HCT116 (cell line): Measurements from ENCODE around the gene WNT9A. TPM values are rescaled to one million over a fixed set of nuclear protein-coding genes. Genes with fewer than 3 reads are reported as not detected.

ENCODE experiments used
- ATAC-seq: fragments of 200-7000 bp; cut with Tn5 transposase; 2 replicates; pipeline ENCODE4 v1.9.1; 2020; ENCODE audit warnings: mild to moderate bottlenecking, moderate library complexity
- BruUV-seq: library from RNA; stranded (reverse); fragments of 400-500 nt; replicated peaks from 2 replicates; lab custom pipeline; 2021; lab: Mats Ljungman, UMichigan
- CTCF ChIA-PET: fragments of 300-600 bp; sonication (Branson Sonifier 250); formaldehyde crosslinking; loops from one replicate; lab custom pipeline; 2021; ENCODE audit warnings: antibody characterized with exemption; lab: Charles Lee
- POLR2A ChIA-PET: fragments of 300-600, 350-600 bp; sonication (Branson Sonifier 250); formaldehyde crosslinking; loops from one replicate; lab custom pipeline; 2021; ENCODE audit warnings: antibody characterized with exemption; lab: Charles Lee
- RAD21 ChIA-PET, 2 experiments: fragments of 300-600 bp; sonication (Branson Sonifier 250); formaldehyde crosslinking; loops; one replicate each; lab custom pipeline; 2023; ENCODE audit warnings: low total read pairs in 2 of 2; ENCODE audit not compliant: uncharacterized antibody in 2 of 2, unreplicated experiment in 2 of 2, low non-redundant PET in 1 of 2; lab: Charles Lee
- DNase-seq: peaks from one replicate; pipeline ENCODE4 v3.0.0-alpha.2; 2010; ENCODE audit warnings: low read depth, low spot score
- H2AFZ ChIP-seq: fragments of 200-600 bp; shearing (Covaris generic), sonication (generic); 2 replicates; pipeline ENCODE4 v1.6.1; 2017; ENCODE audit warnings: low read depth, mixed run types, mixed read lengths, antibody characterized with exemption, low read length; ENCODE audit not compliant: poor library complexity, severe bottlenecking
- H3K27ac ChIP-seq: 2 replicates; pipeline ENCODE4 v1.5.1; 2012; ENCODE audit warnings: low read depth, low read length
- H3K27me3 ChIP-seq: fragments of 200-600 bp; sonication (generic); 2 replicates; pipeline ENCODE4 v1.6.1; 2016; ENCODE audit warnings: mixed run types, low read length, mixed read lengths; ENCODE audit not compliant: insufficient read depth
- H3K36me3 ChIP-seq, 2 experiments: fragments of 200-500 bp in 1 of 2; fragments of 200-600 bp in 1 of 2; sonication (Bioruptor generic) in 1 of 2; sonication (generic) in 1 of 2; 2 replicates each; pipeline versions ENCODE4 v1.5.1 to v1.6.1; 2014 to 2016; ENCODE audit warnings: low read length in 2 of 2, inconsistent platforms in 1 of 2, mixed read lengths in 1 of 2, mixed run types in 1 of 2; ENCODE audit not compliant: insufficient read depth in 2 of 2, control insufficient read depth in 1 of 2
- H3K4me1 ChIP-seq, 2 experiments: fragments of 200-600 bp in 1 of 2; sonication (generic) in 1 of 2; 2 replicates each; pipeline versions ENCODE4 v1.5.1 to v1.6.1; 2012 to 2017; ENCODE audit warnings: low read length in 2 of 2, inconsistent platforms in 1 of 2, mild to moderate bottlenecking in 1 of 2, mixed read lengths in 1 of 2, mixed run types in 1 of 2, moderate library complexity in 1 of 2; ENCODE audit not compliant: insufficient read depth in 2 of 2, control insufficient read depth in 1 of 2
- H3K4me2 ChIP-seq: fragments of 200-600 bp; sonication (generic); 2 replicates; pipeline ENCODE4 v1.6.1; 2017; ENCODE audit warnings: mixed run types, low read length, mixed read lengths
- H3K4me3 ChIP-seq, 2 experiments: fragments of 200-600 bp in 1 of 2; sonication (generic) in 1 of 2; replicated peaks in 1 of 2; 2 replicates each; pipeline ENCODE4 v1.5.1; 2011 to 2016; ENCODE audit warnings: low read length in 2 of 2, control low read depth in 1 of 2, low read depth in 1 of 2, mild to moderate bottlenecking in 1 of 2, mixed read lengths in 1 of 2, mixed run types in 1 of 2
- H3K79me2 ChIP-seq: fragments of 200-600 bp; sonication (generic); 2 replicates; pipeline ENCODE4 v1.6.1; 2017; ENCODE audit warnings: mild to moderate bottlenecking, mixed run types, low read length, moderate library complexity, mixed read lengths; ENCODE audit not compliant: insufficient read depth
- H3K9ac ChIP-seq: fragments of 200-600 bp; sonication (generic); 2 replicates; pipeline ENCODE4 v1.6.1; 2016; ENCODE audit warnings: low read length, mixed read lengths
- H3K9me2 ChIP-seq: fragments of 200-600 bp; sonication (generic), shearing (Covaris generic); 2 replicates; pipeline ENCODE4 v1.6.1; 2017; ENCODE audit warnings: mixed run types, mild to moderate bottlenecking, moderate library complexity; ENCODE audit not compliant: insufficient read depth
- H3K9me3 ChIP-seq, 2 experiments: fragments of 200-500 bp in 1 of 2; fragments of 200-600 bp in 1 of 2; sonication (Bioruptor generic) in 1 of 2; sonication (generic) in 1 of 2; 2 replicates each; pipeline ENCODE4 v1.6.1; 2014 to 2017; ENCODE audit warnings: low read length in 2 of 2, mixed read lengths in 2 of 2, inconsistent platforms in 1 of 2, low read depth in 1 of 2, mild to moderate bottlenecking in 1 of 2, mixed run types in 1 of 2, moderate library complexity in 1 of 2; ENCODE audit not compliant: control insufficient read depth in 1 of 2, insufficient read depth in 1 of 2
- H4K20me1 ChIP-seq: fragments of 200-600 bp; sonication (generic), shearing (Covaris generic); 2 replicates; pipeline ENCODE4 v1.6.1; 2017; ENCODE audit warnings: mixed run types, mild to moderate bottlenecking, moderate library complexity; ENCODE audit not compliant: insufficient read depth
- ATF3 ChIP-seq: IDR thresholded peaks from 2 replicates; pipeline ENCODE4 v1.6.1; 2012
- CBX3 ChIP-seq: IDR thresholded peaks from 2 replicates; pipeline ENCODE4 v1.6.1; 2012; ENCODE audit warnings: low read depth
- EZH2phosphoT487 ChIP-seq: fragments of 200-600 bp; IDR thresholded peaks from 2 replicates; pipeline ENCODE4 v1.6.1; 2018; ENCODE audit warnings: antibody characterized with exemption, borderline replicate concordance
- JUND ChIP-seq: IDR thresholded peaks from 2 replicates; pipeline ENCODE4 v1.6.1; 2012
- POLR2A ChIP-seq: IDR thresholded peaks from 2 replicates; pipeline ENCODE4 v1.7.0; 2011; ENCODE audit warnings: borderline replicate concordance; ENCODE audit not compliant: insufficient read depth, insufficient read length; ENCODE audit errors: extremely low read depth
- POLR2AphosphoS5 ChIP-seq: IDR thresholded peaks from 2 replicates; pipeline ENCODE4 v1.6.1; 2011; ENCODE audit warnings: mild to moderate bottlenecking, low read depth, low read length, moderate library complexity
- RAD21 ChIP-seq: IDR thresholded peaks from 2 replicates; pipeline ENCODE4 v1.6.1; 2012; ENCODE audit warnings: low read depth, mild to moderate bottlenecking
- SIN3A ChIP-seq: IDR thresholded peaks from 2 replicates; pipeline ENCODE4 v1.6.1; 2012; ENCODE audit warnings: low read depth
- SP1 ChIP-seq: IDR thresholded peaks from 2 replicates; pipeline ENCODE4 v1.6.1; 2012; ENCODE audit warnings: low read depth
- SRF ChIP-seq: IDR thresholded peaks from 2 replicates; pipeline ENCODE4 v1.6.1; 2012; ENCODE audit warnings: low read depth
- TCF7L2 ChIP-seq: IDR thresholded peaks from 2 replicates; pipeline ENCODE4 v1.7.0; 2011; ENCODE audit warnings: borderline replicate concordance, inconsistent platforms; ENCODE audit not compliant: insufficient read depth, insufficient read length; ENCODE audit errors: extremely low read depth
- ZNF274 ChIP-seq: fragments of 200-500 bp; sonication (Bioruptor generic); IDR thresholded peaks from 2 replicates; pipeline ENCODE4 v1.6.1; 2014; ENCODE audit warnings: mild to moderate bottlenecking, low read depth, low read length, inconsistent platforms
- intact Hi-C: fragments of 100-400 bp; cut with micrococcal nuclease; formaldehyde crosslinking; loops from 2 replicates; pipeline ENCODE4 v1.10.0; 2022
- total RNA-seq: library from RNA; stranded (reverse); gene quantifications from one replicate; pipeline ENCODE4 v1.2.1, GENCODE V29; 2021; ENCODE audit not compliant: unreplicated experiment

The WNT9A gene
- total RNA-seq, 1 experiment from 2014 or later: 5.6 TPM

- RAD21 ChIA-PET: no interaction called here
- Histone ChIP-seq H3K9me2 (no peaks in the 10 kb centered on the region), H3K4me2 (no peak overlapping the region), H3K4me3 (no peak overlapping the region), H3K9me3 (no peaks in the 10 kb centered on the region), H3K4me1 (peaks cover 3 to 22% of the 10 kb centered on the region in 2 experiments; a peak in 3 of 4 replicates), H3K9ac (no peak overlapping the region), H3K27ac (no peak overlapping the region), H3K27me3 (no peaks in the 10 kb centered on the region), H4K20me1 (no peaks in the 10 kb centered on the region), H3K36me3 (no peaks in the 10 kb centered on the region), H3K79me2 (no peaks in the 10 kb centered on the region), H2AFZ (no peak overlapping the region)
- TF ChIP-seq EZH2phosphoT487: no peak
- TF ChIP-seq SIN3A: no peak
- intact Hi-C loops: no loop called here
- POLR2A ChIA-PET: no interaction called here
- CTCF ChIA-PET: interaction anchor here (1.1 kb wide), 1 partner anchor 40 kb away, joined by 3 read pairs; no protein-coding TSS in a partner anchor
- ATAC-seq (0 out of 2 replicates have a peak, but pooled peaks have one; percentile 17), DNase-seq (no peak)
- BruUV-seq: no TSS peak
These were observed 41.9 kb downstream of the WNT9A start for GRCh38 chr1:227905573-227906487.

- H2AFZ ChIP-seq: no peak overlapping the region
- H3K36me3 ChIP-seq: no peaks in the 10 kb centered on the region
- CTCF ChIA-PET: no interaction called here
- H3K4me1 ChIP-seq: peaks cover 0 to 13% of the 10 kb centered on the region in 2 experiments; a peak in 3 of 4 replicates
- TF ChIP-seq RAD21 (no peak), JUND (no peak), SP1 (no peak), ATF3 (no peak), POLR2AphosphoS5 (no peak), TCF7L2 (no peak), SIN3A (no peak), POLR2A (no peak), ZNF274 (no peak), CBX3 (no peak), SRF (no peak)
- TF ChIP-seq, all 23 proteins: peak for 0
- ChIA-PET POLR2A (no interaction called here), RAD21 (no interaction called here)
- H3K9me2 ChIP-seq: no peaks in the 10 kb centered on the region
- BruUV-seq: no TSS peak
- DNase-seq (no peak), ATAC-seq (no peak)
- no peak overlapping the region for H3K4me3 ChIP-seq
- H3K9me3 ChIP-seq: no peaks in the 10 kb centered on the region
- intact Hi-C loops: no loop called here
- no peaks in the 10 kb centered on the region for H3K79me2 ChIP-seq
- H4K20me1 ChIP-seq: no peaks in the 10 kb centered on the region
- no peaks in the 10 kb centered on the region for H3K27me3 ChIP-seq
- no peak overlapping the region for H3K4me2 ChIP-seq
- H3K9ac ChIP-seq: no peak overlapping the region
- no peak overlapping the region for H3K27ac ChIP-seq
These were observed 43.0 kb downstream of the WNT9A start for GRCh38 chr1:227904541-227905335.
